Muscle layer of colon (tissue), 2 donors: Measurements from ENCODE around the gene PTGS2.

Source experiments
- H3K27ac ChIP-seq: one replicate; pipeline ENCODE4 v1.7.0; 2013; ENCODE audit warnings: low read depth, mild to moderate bottlenecking, low read length, moderate library complexity
- H3K27me3 ChIP-seq, 2 donors: one replicate each; pipeline ENCODE4 v1.7.0; 2013; ENCODE audit warnings: low read length in 2 of 2, mild to moderate bottlenecking in 2 of 2; ENCODE audit not compliant: insufficient read depth in 2 of 2, control insufficient read depth in 1 of 2
- H3K36me3 ChIP-seq: one replicate; pipeline ENCODE4 v1.7.0; 2013; ENCODE audit warnings: mild to moderate bottlenecking, low read length; ENCODE audit not compliant: insufficient read depth
- H3K4me1 ChIP-seq: one replicate; pipeline ENCODE4 v1.7.0; 2013; ENCODE audit warnings: mild to moderate bottlenecking, low read length; ENCODE audit not compliant: insufficient read depth
- H3K4me3 ChIP-seq, 2 donors: one replicate each; pipeline ENCODE4 v1.7.0; 2013; ENCODE audit warnings: low read length in 2 of 2, low read depth in 1 of 2, mild to moderate bottlenecking in 1 of 2, moderate library complexity in 1 of 2
- H3K9ac ChIP-seq: one replicate; pipeline ENCODE4 v1.7.0; 2013; ENCODE audit warnings: low read length
- H3K9me3 ChIP-seq: one replicate; pipeline ENCODE4 v1.7.0; 2013; ENCODE audit warnings: mild to moderate bottlenecking, low read length
- donor health status: abdominal sarcoma.
- donor health status: Adenocarcinoma of cecum.

The PTGS2 gene

GRCh38 chr1:186636786-186637185 is 43.4 kb downstream of the PTGS2 start:
- no peak overlapping the region for H3K4me3 ChIP-seq

GRCh38 chr1:186634511-186634910 is 45.7 kb downstream of the PTGS2 start:
- Histone ChIP-seq H3K27me3 (no peaks in the 10 kb centered on the region), H3K9me3 (no peaks in the 10 kb centered on the region), H3K4me3 (no peak overlapping the region), H3K4me1 (peaks cover 2% of the 10 kb centered on the region), H3K36me3 (no peaks in the 10 kb centered on the region), H3K27ac (no peak overlapping the region), H3K9ac (no peak overlapping the region)

More at GRCh38 chr1:186636786-186637185, 43.4 kb downstream of the PTGS2 start:
- Histone ChIP-seq H3K9ac (no peak overlapping the region), H3K27ac (no peak overlapping the region), H3K9me3 (no peaks in the 10 kb centered on the region), H3K36me3 (no peaks in the 10 kb centered on the region), H3K27me3 (no peaks in the 10 kb centered on the region), H3K4me1 (no peaks in the 10 kb centered on the region)

GRCh38 chr1:186633116-186633515 is 47.1 kb downstream of the PTGS2 start:
- Histone ChIP-seq H3K9ac (no peak overlapping the region), H3K27me3 (no peaks in the 10 kb centered on the region), H3K9me3 (no peaks in the 10 kb centered on the region), H3K4me3 (no peak overlapping the region), H3K27ac (no peak overlapping the region), H3K36me3 (no peaks in the 10 kb centered on the region), H3K4me1 (peaks cover 13% of the 10 kb centered on the region)

- Histone ChIP-seq H3K9me3 (no peaks in the 10 kb centered on the region), H3K36me3 (no peaks in the 10 kb centered on the region), H3K9ac (no peak overlapping the region), H3K4me1 (peaks cover 29% of the 10 kb centered on the region), H3K27ac (peak overlapping the region; percentile 3), H3K4me3 (no peak overlapping the region), H3K27me3 (no peaks in the 10 kb centered on the region)
Measured at GRCh38 chr1:186629341-186629740, 50.9 kb downstream of the PTGS2 start.

GRCh38 chr1:186628910-186629309 is 51.3 kb downstream of the PTGS2 start:
- Histone ChIP-seq H3K9ac (no peak overlapping the region), H3K27me3 (no peaks in the 10 kb centered on the region), H3K36me3 (no peaks in the 10 kb centered on the region), H3K9me3 (no peaks in the 10 kb centered on the region), H3K4me1 (peaks cover 29% of the 10 kb centered on the region), H3K27ac (peak overlapping the region; percentile 3), H3K4me3 (no peak overlapping the region)

GRCh38 chr1:186627019-186627418 is 53.2 kb downstream of the PTGS2 start:
- no peaks in the 10 kb centered on the region for H3K36me3 ChIP-seq
- no peaks in the 10 kb centered on the region for H3K27me3 ChIP-seq
- H3K4me3 ChIP-seq: peak overlapping the region in 1 of 2 donors; percentile 37
- peak overlapping the region; percentile 17 for H3K9ac ChIP-seq
- peaks cover 33% of the 10 kb centered on the region for H3K4me1 ChIP-seq
- H3K27ac ChIP-seq: peak overlapping the region; percentile 45
- no peaks in the 10 kb centered on the region for H3K9me3 ChIP-seq

GRCh38 chr1:186626356-186626932 is 53.8 kb downstream of the PTGS2 start:
- no peaks in the 10 kb centered on the region for H3K27me3 ChIP-seq
- H3K9me3 ChIP-seq: no peaks in the 10 kb centered on the region
- H3K9ac ChIP-seq: peak overlapping the region; percentile 17
- H3K4me1 ChIP-seq: peaks cover 35% of the 10 kb centered on the region
- H3K36me3 ChIP-seq: no peaks in the 10 kb centered on the region
- no peak overlapping the region for H3K4me3 ChIP-seq
- peak overlapping the region; percentile 45 for H3K27ac ChIP-seq

GRCh38 chr1:186623551-186623950 is 56.7 kb downstream of the PTGS2 start:
- no peak overlapping the region for H3K4me3 ChIP-seq
- no peaks in the 10 kb centered on the region for H3K36me3 ChIP-seq
- no peaks in the 10 kb centered on the region for H3K9me3 ChIP-seq
- no peaks in the 10 kb centered on the region for H3K27me3 ChIP-seq
- peaks cover 37% of the 10 kb centered on the region for H3K4me1 ChIP-seq
- H3K27ac ChIP-seq: no peak overlapping the region
- no peak overlapping the region for H3K9ac ChIP-seq
